Psoas muscle (tissue), 8 donors: ENCODE data around the gene ZSCAN5A. TPM values are rescaled to one million over a fixed set of nuclear protein-coding genes. Genes with fewer than 3 reads are reported as not detected.
"Not testable (repeated sequence)": the region's sequence is repeated elsewhere in the genome, so short reads cannot be mapped to it uniquely, and the experiment has no call there.

ENCODE experiments used
- ATAC-seq, 4 donors: fragments of 200-7000 bp; cut with Tn5 transposase; one replicate each; pipeline ENCODE4 v1.9.1; 2020; ENCODE audit warnings: moderate library complexity in 3 of 4, mild to moderate bottlenecking in 2 of 4
- DNase-seq, 2 donors: peaks; one replicate each; pipeline ENCODE4 v3.0.0-alpha.2; 2020
- H3K27ac ChIP-seq: fragments of 200-600 bp; one replicate; pipeline ENCODE4 v1.8.0; 2022
- H3K27me3 ChIP-seq, 3 donors: fragments of 200-600 bp in 1 of 3; one replicate each; pipeline versions ENCODE4 v1.6.1 to v1.8.0; 2013 to 2022; ENCODE audit warnings: low read length in 2 of 3, mild to moderate bottlenecking in 2 of 3, moderate library complexity in 1 of 3; ENCODE audit not compliant: insufficient read depth in 3 of 3
- H3K36me3 ChIP-seq, 2 donors: fragments of 200-600 bp in 1 of 2; one replicate each; pipeline versions ENCODE4 v1.6.1 to v1.8.0; 2013 to 2022; ENCODE audit warnings: low read depth in 1 of 2, mild to moderate bottlenecking in 1 of 2, moderate library complexity in 1 of 2; ENCODE audit not compliant: insufficient read depth in 1 of 2
- H3K4me1 ChIP-seq: fragments of 200-600 bp; one replicate; pipeline ENCODE4 v1.8.0; 2022
- H3K4me3 ChIP-seq: fragments of 200-600 bp; one replicate; pipeline ENCODE4 v1.8.0; 2022; ENCODE audit warnings: mild to moderate bottlenecking
- H3K9me3 ChIP-seq: fragments of 200-600 bp; one replicate; pipeline ENCODE4 v1.8.0; 2022
- WGBS, 3 donors: extraction: QIAGEN DNeasy Blood & Tissue Kit; methylation state at CpG; one replicate each; pipeline versions ENCODE4 v1.1.6 to v1.1.7; 2013; 5-methylcytosine and 5-hydroxymethylcytosine counted together
- intact Hi-C, 2 donors: fragments of 100-400 bp; cut with DNase I; formaldehyde crosslinking; loops; one replicate each; pipeline versions ENCODE4 v1.11.0 to v1.14.2; 2022
- polyA plus RNA-seq, 3 donors: library from polyadenylated mRNA; stranded (reverse); fragments of 200-250 nt; gene quantifications; one replicate each; pipeline ENCODE4 v1.2.3, GENCODE V29; 2013
- total RNA-seq, 4 donors: library from RNA; stranded (reverse); fragmentation: NEBNext Ultra II Directional in 2 of 4; extraction: Animal tissue kit (Norgen Biotek cat#: 25700) in 2 of 4; gene quantifications; one replicate each; pipeline versions ENCODE4 v1.2.1 to v1.2.4, GENCODE V29; 2021 to 2023
- TF ChIP-seq, protein P1 (sequence below): fragments of 200-600 bp; IDR thresholded peaks from one replicate; pipeline ENCODE4 v1.8.0; 2022; ENCODE audit warnings: antibody characterized with exemption
- donor health status: healthy with polysubstance abuse.
- donor health status: DM: no; HTN: no; CAD: no; lungs with moderate emphysema.
- donor health status: Bipolar disorder and iron deficiency.
- donor health status: healthy.
- donor health status: DM: yes; HTN: yes; CAD: no.
- donor health status: DM: no; HTN: no; CAD: no.
- donor health status: DM: no; HTN: no; CAD: no.
- donor health status: DM: yes; HTN: yes; CAD: no.

ZSCAN5A gene
- total and polyA plus RNA-seq, 7 donors, result 3.8 to 16.3 (median 10.7) TPM

DNA sequence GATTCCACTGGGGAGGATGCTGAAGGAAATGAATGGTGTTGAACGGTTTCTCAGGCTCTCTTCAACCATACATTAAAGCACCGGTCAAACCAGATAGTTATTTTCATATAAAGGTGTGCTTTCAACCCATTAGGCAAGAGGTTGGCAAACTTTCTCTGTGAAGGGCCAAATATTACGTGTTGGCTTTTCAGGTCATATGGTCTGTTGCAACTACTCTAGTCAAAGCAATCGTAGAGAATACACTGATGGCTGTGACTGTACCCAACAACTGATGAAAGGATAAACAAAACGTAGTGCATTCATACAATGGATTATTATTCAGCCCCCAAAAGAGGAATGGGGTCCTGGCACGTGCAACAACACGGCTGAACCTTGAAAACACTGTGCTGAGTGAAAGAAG lies 5.8 kb downstream of the ZSCAN5A start:
- H3K27me3 ChIP-seq, result no peaks in the 10 kb centered on the region
- H3K36me3 ChIP-seq, result peaks cover 3 to 48% of the 10 kb centered on the region in 2 donors
- intact Hi-C loops, result no loop called here
- WGBS, 3 donors, result 89 to 93% (median 92%) methylated on average over 7 of the region's 7 CpGs
- no peak for DNase-seq
- no peak overlapping the region for H3K27ac ChIP-seq
- ATAC-seq, result no peak
- TF ChIP-seq, protein P1, sequence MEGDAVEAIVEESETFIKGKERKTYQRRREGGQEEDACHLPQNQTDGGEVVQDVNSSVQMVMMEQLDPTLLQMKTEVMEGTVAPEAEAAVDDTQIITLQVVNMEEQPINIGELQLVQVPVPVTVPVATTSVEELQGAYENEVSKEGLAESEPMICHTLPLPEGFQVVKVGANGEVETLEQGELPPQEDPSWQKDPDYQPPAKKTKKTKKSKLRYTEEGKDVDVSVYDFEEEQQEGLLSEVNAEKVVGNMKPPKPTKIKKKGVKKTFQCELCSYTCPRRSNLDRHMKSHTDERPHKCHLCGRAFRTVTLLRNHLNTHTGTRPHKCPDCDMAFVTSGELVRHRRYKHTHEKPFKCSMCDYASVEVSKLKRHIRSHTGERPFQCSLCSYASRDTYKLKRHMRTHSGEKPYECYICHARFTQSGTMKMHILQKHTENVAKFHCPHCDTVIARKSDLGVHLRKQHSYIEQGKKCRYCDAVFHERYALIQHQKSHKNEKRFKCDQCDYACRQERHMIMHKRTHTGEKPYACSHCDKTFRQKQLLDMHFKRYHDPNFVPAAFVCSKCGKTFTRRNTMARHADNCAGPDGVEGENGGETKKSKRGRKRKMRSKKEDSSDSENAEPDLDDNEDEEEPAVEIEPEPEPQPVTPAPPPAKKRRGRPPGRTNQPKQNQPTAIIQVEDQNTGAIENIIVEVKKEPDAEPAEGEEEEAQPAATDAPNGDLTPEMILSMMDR, result no peak
- H3K4me1 ChIP-seq, result peaks cover 3% of the 10 kb centered on the region
- H3K4me3 ChIP-seq, result no peak overlapping the region
- H3K9me3 ChIP-seq, result no peaks in the 10 kb centered on the region

DNA sequence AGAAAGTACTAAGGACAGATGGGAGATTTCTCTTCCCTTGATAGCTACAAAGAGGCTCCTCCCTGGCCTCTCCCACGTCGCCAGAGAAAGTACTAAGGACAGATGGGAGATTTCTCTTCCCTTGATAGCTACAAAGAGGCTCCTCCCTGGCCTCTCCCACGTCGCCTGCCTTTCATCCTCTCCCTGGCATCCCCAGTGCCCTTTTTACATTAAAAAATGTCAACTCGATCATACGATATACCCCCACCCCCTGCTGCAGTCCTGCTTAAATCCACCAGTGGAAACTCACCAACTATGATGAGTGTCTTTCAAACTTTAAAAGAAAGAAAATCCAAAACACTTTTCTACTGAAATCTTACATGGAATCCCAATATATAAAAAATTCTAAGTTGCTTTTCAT lies 7.6 kb downstream of the ZSCAN5A start:
- H3K4me3 ChIP-seq, result not testable (repeated sequence)

DNA sequence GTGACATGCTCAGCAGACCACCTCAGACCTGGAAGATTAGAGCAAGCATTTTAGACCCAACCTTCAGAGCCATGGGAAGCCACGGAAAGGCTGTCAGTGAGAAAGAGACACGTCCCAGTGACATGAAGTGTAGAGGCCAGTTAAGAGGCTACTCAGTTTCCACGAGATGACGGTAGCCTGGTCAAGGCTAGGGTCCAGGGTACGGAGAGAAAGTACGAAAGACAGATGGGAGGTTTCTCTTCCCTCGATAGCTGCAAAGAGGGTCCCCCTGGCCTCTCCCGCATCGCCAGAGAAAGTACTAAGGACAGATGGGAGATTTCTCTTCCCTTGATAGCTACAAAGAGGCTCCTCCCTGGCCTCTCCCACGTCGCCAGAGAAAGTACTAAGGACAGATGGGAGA lies 8.6 kb downstream of the ZSCAN5A start:
- no peaks in the 10 kb centered on the region for H3K9me3 ChIP-seq
- intact Hi-C loops, result no loop called here
- TF ChIP-seq, protein P1, result no peak
- ATAC-seq (no peak), DNase-seq (no peak)
- WGBS, 3 donors, result 87 to 89% (median 88%) methylated on average over 9 of the region's 11 CpGs
- peaks cover 3 to 32% of the 10 kb centered on the region in 2 donors for H3K36me3 ChIP-seq
- no peak overlapping the region for H3K4me3 ChIP-seq
- no peaks in the 10 kb centered on the region for H3K4me1 ChIP-seq
- no peaks in the 10 kb centered on the region for H3K27me3 ChIP-seq
- no peak overlapping the region for H3K27ac ChIP-seq

More for the DNA sequence above, 7.6 kb downstream of the ZSCAN5A start:
- H3K9me3 ChIP-seq, H3K4me1 ChIP-seq, H3K27ac ChIP-seq, H3K27me3 ChIP-seq, ATAC-seq, intact Hi-C loops, DNase-seq: not testable (repeated sequence)
- 68 to 79% (median 74%) methylated on average over 6 of the region's 6 CpGs for WGBS, 3 donors
- peaks cover 3 to 42% of the 10 kb centered on the region in 2 donors for H3K36me3 ChIP-seq

DNA sequence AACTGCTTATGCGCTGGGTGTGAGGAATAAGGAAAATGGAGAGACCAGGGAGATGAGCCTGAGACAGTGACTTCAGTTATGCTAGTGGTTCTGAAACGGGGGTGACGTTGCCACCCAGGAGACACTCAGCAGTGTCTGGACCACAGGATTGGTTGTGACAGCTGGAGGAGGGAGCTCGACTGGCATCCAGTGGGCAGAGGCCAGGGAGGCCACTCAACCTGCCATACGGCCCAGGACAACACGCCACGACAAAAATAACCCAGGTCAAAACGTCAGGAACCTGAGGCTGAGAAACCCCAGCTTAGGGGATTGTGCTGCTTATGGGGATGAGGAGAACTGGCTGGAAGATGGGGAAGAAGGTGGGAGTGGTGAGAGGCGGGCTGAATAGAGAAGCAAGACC lies 10.4 kb downstream of the ZSCAN5A start:
- ATAC-seq, result no peak
- Histone ChIP-seq H3K27me3 (no peaks in the 10 kb centered on the region), H3K36me3 (peaks cover 3 to 27% of the 10 kb centered on the region in 2 donors), H3K9me3 (no peaks in the 10 kb centered on the region), H3K27ac (no peak overlapping the region), H3K4me1 (no peaks in the 10 kb centered on the region), H3K4me3 (no peak overlapping the region)
- TF ChIP-seq, protein P1, result no peak
- DNase-seq, result no peak
- 72 to 81% (median 75%) methylated on average over 9 of the region's 9 CpGs for WGBS, 3 donors
- intact Hi-C loops, result no loop called here

DNA sequence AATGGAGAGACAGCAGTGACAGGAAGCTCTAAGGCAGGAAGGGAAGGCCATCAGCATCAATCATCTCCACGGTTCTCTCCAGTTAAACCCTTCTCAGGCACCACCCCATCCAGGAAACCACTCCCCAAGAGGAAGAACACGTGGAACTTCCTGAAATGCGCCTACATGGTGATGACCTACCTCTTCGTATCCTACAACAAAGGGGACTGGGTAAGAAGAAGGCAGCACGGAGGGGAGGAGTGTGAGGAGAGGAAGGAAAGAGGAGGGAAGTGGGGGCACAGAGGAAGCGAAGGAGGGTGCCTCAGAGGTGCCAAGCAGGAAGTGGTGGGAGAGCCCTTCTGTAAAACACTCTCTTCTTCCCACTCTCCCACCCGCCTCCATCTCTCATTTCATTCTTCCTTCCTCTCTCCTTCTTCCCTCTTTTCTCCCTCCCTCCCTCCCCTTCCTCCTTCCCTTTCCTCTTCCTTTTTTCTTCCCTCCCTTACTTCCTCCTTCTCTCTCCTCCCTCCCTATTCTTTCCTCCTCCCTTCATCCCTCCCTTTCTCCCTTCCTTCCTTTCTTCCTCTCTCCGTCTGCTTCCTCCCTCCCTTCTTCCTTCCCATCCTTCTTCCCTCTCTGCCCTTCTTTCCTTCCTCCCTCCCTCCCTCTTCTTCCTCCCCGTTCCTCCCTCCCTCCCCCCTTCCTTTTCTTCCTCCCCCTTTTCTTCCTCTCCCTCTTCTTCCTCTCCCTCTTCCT lies 12.6 kb downstream of the ZSCAN5A start:
- Histone ChIP-seq H3K9me3 (no peaks in the 10 kb centered on the region), H3K4me1 (no peaks in the 10 kb centered on the region), H3K27ac (no peak overlapping the region), H3K4me3 (no peak overlapping the region), H3K36me3 (peaks cover 0 to 21% of the 10 kb centered on the region in 2 donors), H3K27me3 (no peaks in the 10 kb centered on the region)
- WGBS, 3 donors, result 54 to 73% (median 67%) methylated on average over 9 of the region's 9 CpGs
- TF ChIP-seq, protein P1, result no peak
- intact Hi-C loops, result no loop called here
- no peak for DNase-seq
- no peak for ATAC-seq
